NCI-H146 (cell line): Measurements from ENCODE around the gene PLXND1.
"Not testable (repeated sequence)": the region's sequence is repeated elsewhere in the genome, so short reads cannot be mapped to it uniquely, and the experiment has no call there.

Experiments used
- DNase-seq: peaks from one replicate; lab custom pipeline; 2025; lab: John Stamatoyannopoulos, UW

The PLXND1 gene

DNA sequence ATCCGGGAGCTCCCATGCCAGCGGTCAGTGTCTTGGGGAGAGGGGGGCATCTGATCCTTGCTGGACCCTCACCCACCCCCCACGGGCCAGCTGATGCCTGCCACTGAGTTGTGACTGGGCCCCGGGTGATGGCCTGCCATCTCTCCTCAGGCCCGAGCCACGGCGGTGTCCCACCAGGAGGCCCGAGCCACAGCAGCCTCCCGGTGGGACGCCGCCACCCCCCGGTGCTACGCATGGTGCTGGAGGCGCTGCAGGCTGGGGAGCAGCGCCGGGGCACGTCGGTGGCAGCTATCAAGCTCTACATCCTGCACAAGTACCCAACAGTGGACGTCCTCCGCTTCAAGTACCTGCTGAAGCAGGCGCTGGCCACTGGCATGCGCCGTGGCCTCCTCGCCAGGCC is 59.2 kb downstream of the PLXND1 start:
- peak; percentile 49 for DNase-seq

DNA sequence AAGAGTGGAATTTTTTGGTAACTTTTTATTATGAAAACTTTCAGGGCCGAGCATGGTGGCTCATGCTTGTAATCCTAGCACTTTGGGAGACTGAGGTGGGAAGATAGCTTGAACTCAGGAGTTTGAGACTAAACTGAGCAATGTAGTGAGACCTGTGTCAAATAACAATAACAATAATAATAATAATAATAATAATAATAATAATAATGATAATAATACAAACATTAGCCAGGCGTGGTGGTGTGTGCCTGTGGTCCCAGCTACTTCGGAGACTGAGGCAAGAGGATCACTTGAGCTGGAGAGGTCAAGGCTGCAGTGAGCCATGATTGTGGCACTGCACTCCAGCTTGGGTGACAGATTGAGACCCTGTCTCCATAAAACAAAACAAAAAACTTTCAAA is 60.5 kb downstream of the PLXND1 start:
- not testable (repeated sequence) for DNase-seq

DNA sequence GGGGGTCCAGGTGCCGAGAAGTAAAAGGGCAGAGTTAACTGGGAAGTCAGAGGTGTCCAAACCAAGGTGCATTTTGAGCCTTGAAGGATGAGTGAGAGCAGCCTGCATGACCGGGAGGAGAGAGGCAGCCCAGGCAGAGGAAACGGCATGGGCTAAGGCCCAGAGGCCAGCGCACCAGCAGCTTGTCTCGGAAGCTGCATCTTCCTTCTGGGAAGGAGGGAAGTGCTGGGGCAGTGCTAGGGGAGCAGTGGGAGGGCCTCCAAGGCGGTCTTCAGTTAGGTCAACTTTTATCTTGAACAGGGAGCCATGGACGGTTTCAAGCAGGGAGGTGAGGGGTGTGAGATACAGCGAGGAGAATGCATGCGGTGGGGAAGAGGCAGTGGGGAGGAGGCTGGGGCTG is 62.5 kb downstream of the PLXND1 start:
- no peak for DNase-seq

DNA sequence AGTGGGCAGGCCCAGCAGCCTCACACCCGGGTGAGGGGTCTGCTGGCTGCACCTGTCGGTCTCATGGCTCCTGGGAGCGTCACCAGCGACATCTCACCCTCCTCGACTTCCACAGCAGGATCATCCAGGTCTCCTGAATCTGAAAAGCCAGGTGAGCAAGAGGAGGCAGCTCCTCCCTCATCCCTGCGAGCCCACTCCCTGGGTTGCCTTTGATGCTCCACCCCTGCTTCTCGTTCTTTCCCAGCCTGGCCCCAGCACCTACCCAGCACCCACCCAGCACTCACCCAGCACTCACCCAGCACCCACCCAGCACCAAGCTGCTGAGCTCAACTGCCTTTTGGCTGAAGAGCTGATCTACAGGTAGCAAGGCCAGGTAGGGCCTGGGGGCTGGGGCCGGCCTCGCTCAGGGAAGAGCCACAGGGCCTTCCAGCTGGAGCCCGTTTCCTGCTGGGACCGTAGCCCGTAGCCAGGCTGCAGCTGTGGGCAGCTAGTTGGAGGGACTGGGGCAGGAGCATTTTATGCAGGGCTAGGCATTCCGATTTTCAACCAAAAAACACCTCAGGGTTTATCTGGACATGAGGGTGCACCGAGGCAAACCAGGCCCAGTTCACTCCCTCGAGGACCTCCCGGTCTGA is 63.2 kb downstream of the PLXND1 start, which contains the start of gene H1-8:
Gene H1-8, plus strand, starts transcription at position 20 of the 635 bp plus-strand sequence. Its CDS starts 44 bp downstream, at position 64.
- no peak for DNase-seq

DNA sequence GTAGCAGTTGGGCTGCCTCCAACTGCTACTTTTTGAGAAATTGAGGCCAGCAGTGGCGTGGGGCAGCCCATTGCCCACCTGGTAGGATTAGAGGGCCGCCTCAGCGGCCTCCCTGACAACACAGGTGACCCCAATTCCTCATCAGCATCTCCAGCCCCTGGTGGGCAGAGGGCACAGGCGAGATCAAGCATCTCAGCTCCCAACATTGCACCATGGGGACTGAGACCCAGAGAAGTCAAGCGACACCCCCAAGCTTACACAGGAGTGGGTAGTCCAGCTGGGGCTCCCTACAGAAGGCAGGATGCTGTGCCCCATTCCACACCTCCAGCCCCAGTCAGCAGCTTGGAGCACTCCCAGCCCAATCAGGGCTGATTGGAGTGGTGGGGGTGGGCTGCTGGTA is 63.7 kb downstream of the PLXND1 start:
- no peak for DNase-seq

DNA sequence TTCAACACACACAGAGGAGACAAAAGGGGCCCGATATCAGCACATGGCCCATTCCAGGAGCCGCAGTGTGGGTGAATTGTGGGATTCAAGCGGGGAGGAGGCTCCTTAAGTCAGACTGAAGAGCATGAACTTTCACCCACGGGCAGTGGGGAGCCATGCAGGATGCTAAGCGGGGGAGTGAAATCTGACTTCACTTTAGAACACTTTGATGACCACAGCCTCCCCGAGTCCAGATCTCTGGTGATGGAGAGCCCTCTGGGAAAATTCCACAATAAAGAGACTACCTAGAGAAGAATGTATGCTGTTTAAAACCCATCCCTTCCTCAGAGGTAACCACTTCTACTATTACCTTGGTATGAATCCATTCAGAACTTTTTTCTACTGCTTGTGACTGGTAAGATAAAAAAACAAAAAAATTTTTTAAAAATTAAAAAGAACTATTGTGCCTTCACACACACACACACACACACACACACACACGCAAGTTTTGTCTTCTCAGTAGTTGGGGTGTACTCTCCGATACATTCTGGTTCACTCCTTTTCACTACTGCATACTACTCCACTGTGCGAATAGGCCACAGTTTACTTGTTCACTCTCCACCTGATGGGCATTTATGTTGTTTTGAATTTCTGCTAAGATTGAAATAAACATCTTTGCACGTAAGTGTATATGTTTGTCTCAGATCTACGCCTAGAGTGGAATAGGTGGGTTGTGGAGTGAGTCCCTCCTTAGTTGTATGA is 65.5 kb downstream of the PLXND1 start:
- DNase-seq = no peak

DNA sequence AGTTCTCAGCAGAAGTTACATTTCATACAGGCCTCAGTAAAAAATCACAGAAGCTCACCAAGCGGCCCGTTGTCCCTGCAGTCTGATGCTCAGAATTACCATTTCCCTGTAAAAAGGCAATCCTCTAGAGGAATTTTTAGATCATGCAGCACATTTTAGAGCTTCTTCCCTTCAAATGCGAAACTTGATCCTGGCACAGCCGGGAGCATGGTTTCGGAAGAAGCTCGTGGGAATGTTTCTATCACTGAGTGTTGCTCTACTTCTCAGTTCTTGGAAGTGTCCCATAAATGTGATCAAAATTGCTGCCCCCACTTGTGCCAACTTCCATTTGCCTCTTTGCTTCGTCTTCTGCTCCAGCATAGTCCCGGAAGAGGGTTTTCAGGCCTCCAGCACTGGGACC is 67.3 kb downstream of the PLXND1 start:
- DNase-seq = no peak

DNA sequence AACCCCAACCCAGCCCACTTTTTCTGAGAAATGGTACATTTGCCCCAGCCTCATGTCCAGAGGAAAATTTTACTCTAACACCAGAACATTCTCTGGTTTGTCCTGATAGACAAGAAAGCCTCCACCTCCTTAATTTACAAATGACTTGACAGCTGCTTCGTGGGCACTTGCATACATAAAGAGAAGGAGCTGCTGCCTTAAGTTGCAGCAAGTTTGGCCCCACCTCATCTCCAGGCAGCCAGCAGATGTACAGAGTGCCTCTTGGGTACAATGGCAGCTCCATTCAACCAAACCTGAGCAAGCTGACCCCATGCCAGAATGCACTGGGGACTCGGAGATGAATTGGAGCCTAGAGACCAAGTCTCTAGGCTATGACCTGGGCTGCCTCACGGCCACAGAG is 69.7 kb downstream of the PLXND1 start:
- DNase-seq = no peak

DNA sequence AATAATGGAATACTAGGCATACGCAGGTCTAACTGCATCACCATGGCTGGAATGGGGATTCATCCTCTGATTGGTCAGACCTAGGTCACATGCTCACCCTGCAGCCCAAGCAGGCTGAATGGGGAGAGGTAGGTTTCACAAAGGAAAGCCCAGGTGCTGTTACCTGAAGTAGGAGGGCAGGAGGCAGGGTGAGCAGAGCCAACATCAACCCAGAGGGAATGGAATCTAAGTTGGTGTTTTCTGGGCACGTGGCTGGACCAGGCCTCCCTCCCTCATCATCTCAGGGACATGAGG is 70.2 kb downstream of the PLXND1 start:
- DNase-seq = peak; percentile 18

DNA sequence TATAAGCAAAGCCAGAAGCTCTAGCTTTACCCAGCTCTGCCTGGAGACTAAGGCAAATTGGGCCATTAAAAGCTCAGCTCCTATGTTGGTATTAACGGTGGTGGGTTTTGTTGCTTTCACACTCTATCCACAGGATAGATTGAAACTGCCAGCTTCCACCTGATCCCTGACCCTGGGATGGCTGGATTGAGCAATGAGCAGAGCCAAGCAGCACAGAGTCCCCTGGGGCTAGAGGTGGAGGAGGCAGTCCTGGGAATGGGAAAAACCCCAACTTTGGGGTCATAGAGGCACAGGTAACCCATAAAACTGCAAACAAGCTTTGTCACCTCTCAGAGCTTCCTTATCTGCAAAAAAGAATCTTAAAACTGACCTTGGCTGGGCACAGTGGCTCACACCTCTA is 71.4 kb downstream of the PLXND1 start:
- no peak for DNase-seq

DNA sequence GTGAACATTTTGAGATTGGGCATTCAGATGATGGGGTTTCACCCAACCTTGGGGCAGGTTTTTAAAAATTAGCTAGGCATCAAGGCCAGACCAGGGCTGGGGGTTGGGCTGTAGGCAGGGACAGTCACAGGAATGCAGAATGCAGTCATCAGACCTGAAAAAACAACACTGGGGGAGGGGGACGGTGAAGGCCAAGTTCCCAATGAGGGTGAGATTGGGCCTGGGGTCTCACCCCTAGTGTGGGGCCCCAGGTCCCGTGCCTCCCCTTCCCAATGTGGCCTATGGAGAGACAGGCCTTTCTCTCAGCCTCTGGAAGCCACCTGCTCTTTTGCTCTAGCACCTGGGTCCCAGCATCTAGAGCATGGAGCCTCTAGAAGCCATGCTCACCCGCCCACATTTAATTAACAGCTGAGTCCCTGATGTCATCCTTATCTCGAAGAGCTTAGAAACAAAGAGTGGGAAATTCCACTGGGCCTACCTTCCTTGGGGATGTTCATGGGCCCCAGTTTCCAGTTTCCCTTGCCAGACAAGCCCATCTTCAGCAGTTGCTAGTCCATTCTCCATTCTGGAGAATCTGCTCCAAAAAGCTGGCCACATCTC is 71.9 kb downstream of the PLXND1 start:
- DNase-seq = no peak

DNA sequence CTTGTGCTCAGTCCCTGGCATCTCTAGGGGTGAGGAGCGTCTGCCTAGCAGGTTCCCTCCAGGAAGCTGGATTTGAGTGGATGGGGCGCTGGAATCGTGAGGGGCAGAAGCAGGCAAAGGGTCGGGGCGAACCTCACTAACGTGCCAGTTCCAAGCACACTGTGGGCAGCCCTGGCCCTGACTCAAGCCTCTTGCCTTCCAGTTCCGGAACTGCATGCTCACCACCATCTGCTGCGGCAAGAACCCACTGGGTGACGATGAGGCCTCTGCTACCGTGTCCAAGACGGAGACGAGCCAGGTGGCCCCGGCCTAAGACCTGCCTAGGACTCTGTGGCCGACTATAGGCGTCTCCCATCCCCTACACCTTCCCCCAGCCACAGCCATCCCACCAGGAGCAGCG is 73.1 kb downstream of the PLXND1 start:
- DNase-seq = no peak

DNA sequence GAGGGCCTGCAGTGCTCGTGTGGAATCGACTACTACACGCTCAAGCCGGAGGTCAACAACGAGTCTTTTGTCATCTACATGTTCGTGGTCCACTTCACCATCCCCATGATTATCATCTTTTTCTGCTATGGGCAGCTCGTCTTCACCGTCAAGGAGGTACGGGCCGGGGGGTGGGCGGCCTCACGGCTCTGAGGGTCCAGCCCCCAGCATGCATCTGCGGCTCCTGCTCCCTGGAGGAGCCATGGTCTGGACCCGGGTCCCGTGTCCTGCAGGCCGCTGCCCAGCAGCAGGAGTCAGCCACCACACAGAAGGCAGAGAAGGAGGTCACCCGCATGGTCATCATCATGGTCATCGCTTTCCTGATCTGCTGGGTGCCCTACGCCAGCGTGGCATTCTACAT is 74.2 kb downstream of the PLXND1 start:
- DNase-seq = no peak

DNA sequence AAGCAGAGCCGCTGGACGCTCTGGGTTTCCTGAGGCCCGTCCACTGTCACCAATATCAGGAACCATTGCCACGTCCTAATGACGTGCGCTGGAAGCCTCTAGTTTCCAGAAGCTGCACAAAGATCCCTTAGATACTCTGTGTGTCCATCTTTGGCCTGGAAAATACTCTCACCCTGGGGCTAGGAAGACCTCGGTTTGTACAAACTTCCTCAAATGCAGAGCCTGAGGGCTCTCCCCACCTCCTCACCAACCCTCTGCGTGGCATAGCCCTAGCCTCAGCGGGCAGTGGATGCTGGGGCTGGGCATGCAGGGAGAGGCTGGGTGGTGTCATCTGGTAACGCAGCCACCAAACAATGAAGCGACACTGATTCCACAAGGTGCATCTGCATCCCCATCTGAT is 74.8 kb downstream of the PLXND1 start:
- DNase-seq = no peak

DNA sequence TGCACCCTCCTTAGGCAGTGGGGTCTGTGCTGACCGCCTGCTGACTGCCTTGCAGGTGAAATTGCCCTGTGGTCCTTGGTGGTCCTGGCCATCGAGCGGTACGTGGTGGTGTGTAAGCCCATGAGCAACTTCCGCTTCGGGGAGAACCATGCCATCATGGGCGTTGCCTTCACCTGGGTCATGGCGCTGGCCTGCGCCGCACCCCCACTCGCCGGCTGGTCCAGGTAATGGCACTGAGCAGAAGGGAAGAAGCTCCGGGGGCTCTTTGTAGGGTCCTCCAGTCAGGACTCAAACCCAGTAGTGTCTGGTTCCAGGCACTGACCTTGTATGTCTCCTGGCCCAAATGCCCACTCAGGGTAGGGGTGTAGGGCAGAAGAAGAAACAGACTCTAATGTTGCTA is 75.7 kb downstream of the PLXND1 start:
- no peak for DNase-seq

DNA sequence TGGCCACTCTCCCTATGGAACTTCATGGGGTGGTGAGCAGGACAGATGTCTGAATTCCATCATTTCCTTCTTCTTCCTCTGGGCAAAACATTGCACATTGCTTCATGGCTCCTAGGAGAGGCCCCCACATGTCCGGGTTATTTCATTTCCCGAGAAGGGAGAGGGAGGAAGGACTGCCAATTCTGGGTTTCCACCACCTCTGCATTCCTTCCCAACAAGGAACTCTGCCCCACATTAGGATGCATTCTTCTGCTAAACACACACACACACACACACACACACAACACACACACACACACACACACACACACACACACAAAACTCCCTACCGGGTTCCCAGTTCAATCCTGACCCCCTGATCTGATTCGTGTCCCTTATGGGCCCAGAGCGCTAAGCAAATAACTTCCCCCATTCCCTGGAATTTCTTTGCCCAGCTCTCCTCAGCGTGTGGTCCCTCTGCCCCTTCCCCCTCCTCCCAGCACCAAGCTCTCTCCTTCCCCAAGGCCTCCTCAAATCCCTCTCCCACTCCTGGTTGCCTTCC is 76.2 kb downstream of the PLXND1 start:
- no peak for DNase-seq

DNA sequence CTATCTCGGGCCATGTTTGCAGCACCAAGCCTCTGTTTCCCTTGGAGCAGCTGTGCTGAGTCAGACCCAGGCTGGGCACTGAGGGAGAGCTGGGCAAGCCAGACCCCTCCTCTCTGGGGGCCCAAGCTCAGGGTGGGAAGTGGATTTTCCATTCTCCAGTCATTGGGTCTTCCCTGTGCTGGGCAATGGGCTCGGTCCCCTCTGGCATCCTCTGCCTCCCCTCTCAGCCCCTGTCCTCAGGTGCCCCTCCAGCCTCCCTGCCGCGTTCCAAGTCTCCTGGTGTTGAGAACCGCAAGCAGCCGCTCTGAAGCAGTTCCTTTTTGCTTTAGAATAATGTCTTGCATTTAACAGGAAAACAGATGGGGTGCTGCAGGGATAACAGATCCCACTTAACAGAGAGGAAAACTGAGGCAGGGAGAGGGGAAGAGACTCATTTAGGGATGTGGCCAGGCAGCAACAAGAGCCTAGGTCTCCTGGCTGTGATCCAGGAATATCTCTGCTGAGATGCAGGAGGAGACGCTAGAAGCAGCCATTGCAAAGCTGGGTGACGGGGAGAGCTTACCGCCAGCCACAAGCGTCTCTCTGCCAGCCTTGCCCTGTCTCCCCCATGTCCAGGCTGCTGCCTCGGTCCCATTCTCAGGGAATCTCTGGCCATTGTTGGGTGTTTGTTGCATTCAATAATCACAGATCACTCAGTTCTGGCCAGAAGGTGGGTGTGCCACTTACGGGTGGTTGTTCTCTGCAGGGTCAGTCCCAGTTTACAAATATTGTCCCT is 76.9 kb downstream of the PLXND1 start:
- no peak for DNase-seq

DNA sequence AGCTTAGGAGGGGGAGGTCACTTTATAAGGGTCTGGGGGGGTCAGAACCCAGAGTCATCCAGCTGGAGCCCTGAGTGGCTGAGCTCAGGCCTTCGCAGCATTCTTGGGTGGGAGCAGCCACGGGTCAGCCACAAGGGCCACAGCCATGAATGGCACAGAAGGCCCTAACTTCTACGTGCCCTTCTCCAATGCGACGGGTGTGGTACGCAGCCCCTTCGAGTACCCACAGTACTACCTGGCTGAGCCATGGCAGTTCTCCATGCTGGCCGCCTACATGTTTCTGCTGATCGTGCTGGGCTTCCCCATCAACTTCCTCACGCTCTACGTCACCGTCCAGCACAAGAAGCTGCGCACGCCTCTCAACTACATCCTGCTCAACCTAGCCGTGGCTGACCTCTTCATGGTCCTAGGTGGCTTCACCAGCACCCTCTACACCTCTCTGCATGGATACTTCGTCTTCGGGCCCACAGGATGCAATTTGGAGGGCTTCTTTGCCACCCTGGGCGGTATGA is 77.8 kb downstream of the PLXND1 start, which contains the start of gene RHO:
Gene RHO, plus strand, starts transcription at position 51 of the 512 bp plus-strand sequence. Its CDS starts 95 bp downstream, at position 146.
- DNase-seq = no peak

DNA sequence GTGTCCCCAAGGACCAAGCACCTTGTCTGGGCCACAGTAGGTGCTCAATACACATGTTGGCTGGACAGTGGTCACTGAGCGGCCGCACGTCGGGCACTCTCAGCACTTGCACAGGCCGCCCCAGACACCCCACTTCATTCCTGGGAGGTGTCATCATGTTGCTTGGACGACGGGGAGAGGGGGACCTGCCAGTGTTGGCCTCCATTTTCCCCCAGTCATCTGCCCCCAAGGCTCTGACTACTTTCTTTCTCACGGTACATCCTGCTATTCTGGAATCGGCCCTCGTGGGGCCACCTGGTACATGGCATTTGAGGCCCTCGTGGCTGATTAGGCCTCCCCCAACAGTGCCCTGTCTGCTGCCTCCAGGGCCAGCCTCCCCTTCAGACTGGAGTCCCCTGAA is 79.2 kb downstream of the PLXND1 start:
- DNase-seq = no peak

DNA sequence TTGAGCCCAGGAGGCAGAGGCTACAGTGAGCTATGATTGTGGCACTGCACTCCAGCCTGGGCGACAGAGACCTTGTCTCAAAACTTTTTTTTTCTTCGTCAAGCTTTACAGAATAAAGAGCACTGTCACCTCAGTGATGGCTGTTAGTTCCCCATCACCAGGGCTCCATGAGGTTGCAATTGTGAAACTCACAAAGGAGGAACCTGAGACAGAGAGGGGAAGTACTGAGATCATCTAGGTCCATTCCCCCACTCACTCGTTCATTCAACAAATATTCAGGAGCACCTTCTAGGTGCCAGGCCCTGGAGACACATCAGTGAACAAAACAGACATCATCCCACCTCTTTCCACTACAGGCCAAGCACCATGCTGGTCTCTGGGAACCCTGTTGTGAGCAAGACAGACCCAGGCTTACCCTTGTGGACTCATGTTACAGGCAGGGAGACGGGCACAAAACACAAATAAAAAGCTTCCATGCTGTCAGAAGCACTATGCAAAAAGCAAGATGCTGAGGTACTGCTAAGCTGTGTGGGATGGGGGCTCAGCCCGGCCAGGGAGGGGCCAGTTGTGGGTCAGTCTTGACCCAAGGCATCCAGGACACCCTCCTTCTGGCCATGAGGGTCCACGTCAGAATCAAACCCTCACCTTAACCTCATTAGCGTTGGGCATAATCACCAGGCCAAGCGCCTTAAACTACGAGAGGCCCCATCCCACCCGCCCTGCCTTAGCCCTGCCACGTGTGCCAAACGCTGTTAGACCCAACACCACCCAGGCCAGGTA is 80.2 kb downstream of the PLXND1 start:
- DNase-seq = no peak

DNA sequence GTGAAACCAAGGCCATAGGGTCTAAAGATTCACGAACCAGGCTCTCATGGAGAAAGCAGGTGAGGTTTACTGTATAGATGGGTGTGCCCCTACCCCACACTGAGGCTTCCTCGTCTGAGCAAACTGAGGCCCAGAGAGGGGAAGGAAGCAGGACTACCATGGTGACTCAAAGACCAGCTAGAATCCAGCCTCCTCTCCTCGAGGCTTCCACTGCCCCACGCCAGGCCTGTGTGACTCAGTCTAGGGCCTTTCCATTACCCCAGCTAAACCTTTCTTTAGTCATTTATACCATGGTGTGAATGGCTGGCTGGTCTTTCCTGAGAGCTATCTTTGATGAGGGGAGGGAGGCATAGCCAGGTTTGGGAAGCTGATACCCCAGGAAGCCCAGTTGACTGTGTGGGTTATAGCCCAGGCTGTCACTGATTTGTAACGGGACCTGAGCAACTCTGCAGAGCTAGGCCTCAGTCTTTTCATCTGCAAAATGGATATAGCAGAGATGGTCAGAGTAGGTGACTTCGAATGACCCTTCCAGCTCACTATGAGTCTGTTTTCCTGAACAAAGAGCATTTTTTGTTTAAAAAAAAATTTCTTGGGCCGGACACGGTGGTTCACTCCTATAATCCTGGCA is 81.0 kb downstream of the PLXND1 start:
- DNase-seq = no peak
